SK-N-DZ (cell line): ENCODE measurements around the gene RPS6KA3.

Source experiments
- DNase-seq: peaks from one replicate; pipeline ENCODE4 v3.0.0-alpha.2; 2015; ENCODE audit warnings: low spot score
- small RNA-seq, 2 experiments: library from RNA; depleted of rRNA; stranded (forward); fragments of <200 nt; gene quantifications; one replicate each; pipeline ENCODE3, GENCODE V24; 2014

The RPS6KA3 gene

GRCh38 chrX:20101934-20102581 lies 164.7 kb downstream of the RPS6KA3 start:
- no peak for DNase-seq

Small RNA genes lying within 50 kb of the gene (small RNA-seq; reads per million reads assigned to genes)
- 12.4 to 13.2 reads per million in 2 experiments for gene RF00493
- 0 reads per million in 2 experiments for gene RF00494
